ENCODE results near the gene IGSF8.
A peak's percentile ranks its signal among the peaks of the same experiment; 100 is the strongest.

The IGSF8 gene

DNA sequence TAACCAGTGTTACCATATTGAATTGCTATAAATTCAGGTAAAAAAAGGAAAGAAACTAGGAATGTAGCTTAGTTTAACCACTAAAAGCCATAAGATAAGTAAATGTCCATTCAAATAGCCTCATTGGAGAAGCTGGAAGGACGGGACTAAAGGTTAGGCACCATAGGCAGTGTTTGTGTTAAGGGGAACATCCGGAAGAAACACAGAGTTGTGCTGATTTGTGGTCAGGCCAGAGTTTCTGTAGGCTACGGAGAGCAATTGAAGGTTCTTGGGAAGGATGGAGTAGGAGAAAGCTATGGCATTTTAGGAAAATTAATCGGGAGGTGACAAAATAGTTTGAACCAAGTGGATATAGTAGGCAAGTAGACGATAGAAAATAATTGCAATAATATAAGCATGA is 27.1 kb downstream of the IGSF8 start:
- no peaks in the 10 kb centered on the region for H3K79me2 ChIP-seq
- no peaks in the 10 kb centered on the region for H3K36me3 ChIP-seq (ENCODE audit: control insufficient read depth, insufficient read depth, low read length)
- no peak overlapping the region for H2AFZ ChIP-seq
- H3K9ac ChIP-seq, result no peak overlapping the region
- H3K27me3 ChIP-seq (ENCODE audit: control insufficient read depth, insufficient read depth, low read length), result no peaks in the 10 kb centered on the region
- no peak overlapping the region for H3K27ac ChIP-seq
- H3K9me3 ChIP-seq (ENCODE audit: control insufficient read depth, low read length), result no peaks in the 10 kb centered on the region
- TF ChIP-seq, protein P1, sequence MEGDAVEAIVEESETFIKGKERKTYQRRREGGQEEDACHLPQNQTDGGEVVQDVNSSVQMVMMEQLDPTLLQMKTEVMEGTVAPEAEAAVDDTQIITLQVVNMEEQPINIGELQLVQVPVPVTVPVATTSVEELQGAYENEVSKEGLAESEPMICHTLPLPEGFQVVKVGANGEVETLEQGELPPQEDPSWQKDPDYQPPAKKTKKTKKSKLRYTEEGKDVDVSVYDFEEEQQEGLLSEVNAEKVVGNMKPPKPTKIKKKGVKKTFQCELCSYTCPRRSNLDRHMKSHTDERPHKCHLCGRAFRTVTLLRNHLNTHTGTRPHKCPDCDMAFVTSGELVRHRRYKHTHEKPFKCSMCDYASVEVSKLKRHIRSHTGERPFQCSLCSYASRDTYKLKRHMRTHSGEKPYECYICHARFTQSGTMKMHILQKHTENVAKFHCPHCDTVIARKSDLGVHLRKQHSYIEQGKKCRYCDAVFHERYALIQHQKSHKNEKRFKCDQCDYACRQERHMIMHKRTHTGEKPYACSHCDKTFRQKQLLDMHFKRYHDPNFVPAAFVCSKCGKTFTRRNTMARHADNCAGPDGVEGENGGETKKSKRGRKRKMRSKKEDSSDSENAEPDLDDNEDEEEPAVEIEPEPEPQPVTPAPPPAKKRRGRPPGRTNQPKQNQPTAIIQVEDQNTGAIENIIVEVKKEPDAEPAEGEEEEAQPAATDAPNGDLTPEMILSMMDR (IDR thresholded peaks at IDR 0.05), result no peak
- H3K4me1 ChIP-seq, result no peaks in the 10 kb centered on the region
- no peak overlapping the region for H3K4me3 ChIP-seq (ENCODE audit: low read depth, low read length)
- no peak overlapping the region for H3K4me2 ChIP-seq (ENCODE audit: low read length)

DNA sequence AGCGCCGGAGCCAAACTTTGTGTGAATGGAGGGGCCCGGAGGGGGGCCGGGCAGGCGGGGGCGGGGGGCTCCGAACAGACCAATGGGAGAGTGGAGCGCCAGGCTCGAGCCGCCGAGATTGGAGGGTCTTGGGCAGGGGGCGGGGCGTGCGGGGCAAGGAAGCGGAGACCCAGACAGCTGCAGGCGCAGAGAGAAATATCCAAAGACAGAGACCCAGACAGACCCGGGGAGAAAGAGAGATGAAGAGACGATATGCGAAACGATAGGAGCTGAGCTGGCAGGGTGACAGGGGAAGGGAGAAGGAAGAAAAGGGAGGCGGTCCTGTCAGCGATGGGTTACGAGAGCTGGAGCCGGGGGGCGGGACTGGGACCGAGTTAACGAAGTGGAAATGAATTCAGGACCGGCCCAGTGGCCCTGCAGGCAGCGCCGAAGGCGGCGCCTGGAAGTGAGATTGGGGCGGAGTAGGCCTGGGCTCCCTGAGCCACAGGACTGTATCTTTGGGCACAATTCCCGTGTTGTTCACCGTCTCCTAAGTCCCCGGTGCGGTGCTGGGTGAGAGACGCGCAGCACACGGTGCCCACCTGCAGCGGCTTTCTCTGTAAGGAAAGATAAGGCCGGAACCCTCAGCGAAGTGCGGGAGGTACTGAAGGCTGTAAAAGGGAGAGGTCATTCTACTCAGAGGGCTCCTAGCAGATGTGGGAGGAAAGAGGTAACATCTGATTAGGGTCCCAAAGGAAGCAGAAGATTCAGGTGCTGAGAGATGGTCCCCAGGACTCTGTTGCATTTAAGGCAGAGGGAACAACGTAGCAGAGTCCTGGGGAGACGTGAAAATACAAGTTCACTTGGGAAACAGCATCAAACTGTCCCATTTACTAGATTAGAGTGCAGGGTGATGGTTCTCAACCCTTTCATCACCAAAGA is 27.9 kb downstream of the IGSF8 start:
- H3K9me3 ChIP-seq (ENCODE audit: control insufficient read depth, low read length), result no peaks in the 10 kb centered on the region
- no peaks in the 10 kb centered on the region for H3K4me1 ChIP-seq
- peak overlapping the region; percentile 74 for H3K4me3 ChIP-seq (ENCODE audit: low read depth, low read length)
- H2AFZ ChIP-seq, result peak overlapping the region; percentile 63
- H3K4me2 ChIP-seq (ENCODE audit: low read length), result peak overlapping the region; percentile 82
- TF ChIP-seq, protein P1 (IDR thresholded peaks at IDR 0.05), result no peak
- H3K27me3 ChIP-seq (ENCODE audit: control insufficient read depth, insufficient read depth, low read length), result no peaks in the 10 kb centered on the region
- no peak overlapping the region for H3K27ac ChIP-seq
- H3K79me2 ChIP-seq, result no peaks in the 10 kb centered on the region
- H3K9ac ChIP-seq, result no peak overlapping the region
- no peaks in the 10 kb centered on the region for H3K36me3 ChIP-seq (ENCODE audit: control insufficient read depth, insufficient read depth, low read length)

DNA sequence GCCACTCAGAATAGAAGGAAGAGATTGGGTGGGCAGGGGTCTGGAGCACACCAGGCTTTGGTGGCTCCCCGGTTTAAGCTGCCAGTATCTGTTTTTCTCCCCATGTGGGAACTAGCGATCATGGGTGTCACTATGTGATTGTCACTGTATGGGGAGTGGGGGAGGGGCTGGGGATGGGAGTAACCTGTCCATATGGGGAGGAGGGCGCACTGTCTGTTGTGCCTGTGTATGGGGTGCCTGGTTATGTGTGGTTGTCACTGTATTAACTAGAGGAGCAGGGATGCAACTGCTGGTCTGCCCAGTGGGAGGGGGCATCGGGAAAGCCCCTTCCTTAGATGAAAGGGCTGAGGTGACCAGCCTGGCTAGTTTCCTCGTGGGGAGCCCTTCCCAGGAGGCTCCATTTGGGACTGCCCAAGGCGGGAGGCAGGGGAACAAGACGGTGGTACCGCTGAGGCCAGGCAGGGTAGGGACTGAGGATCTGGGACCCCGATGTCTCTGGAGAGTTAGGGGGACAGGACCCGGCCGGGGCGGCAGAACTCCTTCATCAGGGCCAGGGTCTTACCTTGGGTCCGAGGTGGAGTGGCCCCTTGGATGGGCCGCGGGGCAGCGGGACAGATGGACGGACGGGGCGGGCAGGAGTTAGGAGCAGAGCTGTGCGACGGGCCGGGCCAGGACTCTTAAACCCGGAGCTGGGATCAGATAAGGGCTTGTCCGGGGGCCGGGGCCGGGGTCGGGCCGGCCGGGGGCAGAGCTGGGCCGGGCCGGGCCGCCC is 28.8 kb downstream of the IGSF8 start, which contains the start of gene KCNJ10:
TSS of gene KCNJ10 (minus strand) at position 701 of the 772 bp plus-strand sequence. CDS start 27,628 bp downstream, outside the sequence.
- TF ChIP-seq, protein P1 (IDR thresholded peaks at IDR 0.05), result no peak
- Histone ChIP-seq H3K27ac (no peak within 1 kb of the TSS), H3K9ac (no peak within 1 kb of the TSS), H2AFZ (peak within 1 kb of the TSS; percentile 63), H3K4me3 (ENCODE audit: low read depth, low read length) (peak within 1 kb of the TSS; percentile 74), H3K4me2 (ENCODE audit: low read length) (peak within 1 kb of the TSS; percentile 82), H3K9me3 (ENCODE audit: control insufficient read depth, low read length) (no peaks in the 10 kb centered on the region), H3K79me2 (no peaks in the 10 kb centered on the region), H3K4me1 (no peaks in the 10 kb centered on the region), H3K36me3 (ENCODE audit: control insufficient read depth, insufficient read depth, low read length) (no peaks in the 10 kb centered on the region), H3K27me3 (ENCODE audit: control insufficient read depth, insufficient read depth, low read length) (no peaks in the 10 kb centered on the region)

DNA sequence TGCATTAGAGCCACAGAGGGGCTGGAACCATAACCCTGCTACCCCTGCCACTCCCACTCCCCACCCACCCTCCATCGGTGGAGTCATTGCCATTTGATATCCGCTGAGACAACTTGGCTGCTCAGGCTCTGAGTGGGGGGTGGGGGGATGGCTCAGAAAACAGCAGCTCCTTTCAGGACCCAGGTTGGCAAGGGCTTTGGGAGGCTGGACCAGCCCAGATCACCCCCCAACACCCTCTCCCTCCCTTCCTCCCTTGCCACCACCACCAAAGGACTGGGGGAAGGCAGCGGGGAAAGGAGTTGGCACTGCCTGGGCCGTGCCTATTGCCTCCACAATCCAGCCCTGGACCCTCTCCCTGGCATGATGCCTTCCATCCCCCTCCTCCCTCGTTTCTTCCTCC is 30.2 kb downstream of the IGSF8 start:
- TF ChIP-seq, protein P1 (IDR thresholded peaks at IDR 0.05), result no peak
- no peaks in the 10 kb centered on the region for H3K27me3 ChIP-seq (ENCODE audit: control insufficient read depth, insufficient read depth, low read length)
- no peak overlapping the region for H3K9ac ChIP-seq
- H3K27ac ChIP-seq, result no peak overlapping the region
- no peaks in the 10 kb centered on the region for H3K79me2 ChIP-seq
- no peak overlapping the region for H3K4me3 ChIP-seq (ENCODE audit: low read depth, low read length)
- no peaks in the 10 kb centered on the region for H3K9me3 ChIP-seq (ENCODE audit: control insufficient read depth, low read length)
- no peak overlapping the region for H2AFZ ChIP-seq
- no peaks in the 10 kb centered on the region for H3K36me3 ChIP-seq (ENCODE audit: control insufficient read depth, insufficient read depth, low read length)
- H3K4me1 ChIP-seq, result no peaks in the 10 kb centered on the region
- H3K4me2 ChIP-seq (ENCODE audit: low read length), result no peak overlapping the region
